H9 (cell line): Measurements from ENCODE around the gene ABCG4. TPM values are rescaled to one million over a fixed set of nuclear protein-coding genes. Genes with fewer than 3 reads are reported as not detected.

Experiments used
- DNase-seq: peaks from one replicate; pipeline ENCODE4 v3.0.0-alpha.2; 2017
- H2AFZ ChIP-seq: one replicate; pipeline ENCODE4 v1.6.1; 2013; ENCODE audit warnings: mild to moderate bottlenecking, low read length, control low read depth, moderate library complexity
- H2AK5ac ChIP-seq: 2 replicates; pipeline ENCODE4 v1.6.1; 2013; ENCODE audit warnings: low read length, control low read depth, mixed read lengths; ENCODE audit not compliant: insufficient read length
- H2BK120ac ChIP-seq: one replicate; pipeline ENCODE4 v1.6.1; 2013; ENCODE audit warnings: low read depth, mild to moderate bottlenecking, low read length, control low read depth, inconsistent platforms; ENCODE audit not compliant: poor library complexity, severe bottlenecking
- H2BK12ac ChIP-seq: 2 replicates; pipeline ENCODE4 v1.6.1; 2013; ENCODE audit warnings: low read length, control low read depth, mixed read lengths, low read depth; ENCODE audit not compliant: insufficient read length
- H2BK15ac ChIP-seq: 2 replicates; pipeline ENCODE4 v1.6.1; 2013; ENCODE audit warnings: low read depth, low read length, control low read depth
- H2BK20ac ChIP-seq: one replicate; pipeline ENCODE4 v1.6.1; 2013; ENCODE audit warnings: low read depth, mild to moderate bottlenecking, low read length, control low read depth, inconsistent platforms; ENCODE audit not compliant: poor library complexity, severe bottlenecking
- H2BK5ac ChIP-seq: 2 replicates; pipeline ENCODE4 v1.6.1; 2013; ENCODE audit warnings: low read length, control low read depth, mixed read lengths; ENCODE audit not compliant: insufficient read length
- H3K14ac ChIP-seq: 2 replicates; pipeline ENCODE4 v1.6.1; 2013; ENCODE audit warnings: low read length, control low read depth; ENCODE audit not compliant: insufficient read depth
- H3K18ac ChIP-seq: 2 replicates; pipeline ENCODE4 v1.6.1; 2013; ENCODE audit warnings: low read depth, mild to moderate bottlenecking, mixed read lengths, low read length, control low read depth; ENCODE audit not compliant: insufficient read length
- H3K23ac ChIP-seq: 2 replicates; pipeline ENCODE4 v1.6.1; 2013; ENCODE audit warnings: low read length, control low read depth, mixed read lengths, low read depth; ENCODE audit not compliant: insufficient read length
- H3K23me2 ChIP-seq: 2 replicates; pipeline ENCODE4 v1.6.1; 2013; ENCODE audit warnings: low read depth, mild to moderate bottlenecking, mixed read lengths, low read length, control low read depth; ENCODE audit not compliant: insufficient read length, poor library complexity, severe bottlenecking
- H3K27ac ChIP-seq: 2 replicates; pipeline ENCODE4 v1.5.1; 2013; ENCODE audit warnings: low read length, control low read depth, mixed read lengths, low read depth; ENCODE audit not compliant: insufficient read length
- H3K27me3 ChIP-seq: 2 replicates; pipeline ENCODE4 v1.6.1; 2013; ENCODE audit warnings: low read length, control low read depth, inconsistent platforms; ENCODE audit not compliant: insufficient read depth
- H3K4ac ChIP-seq: 2 replicates; pipeline ENCODE4 v1.6.1; 2013; ENCODE audit warnings: low read depth, mild to moderate bottlenecking, control low read depth, inconsistent platforms, low read length, moderate library complexity
- H3K4me1 ChIP-seq: 2 replicates; pipeline ENCODE4 v1.6.1; 2013; ENCODE audit warnings: low read length, control low read depth, inconsistent platforms; ENCODE audit not compliant: insufficient read depth
- H3K4me2 ChIP-seq: 2 replicates; pipeline ENCODE4 v1.6.1; 2013; ENCODE audit warnings: low read length, control low read depth, mixed read lengths; ENCODE audit not compliant: insufficient read length, insufficient read depth
- H3K56ac ChIP-seq: 2 replicates; pipeline ENCODE4 v1.6.1; 2013; ENCODE audit warnings: low read depth, mild to moderate bottlenecking, mixed read lengths, low read length, control low read depth; ENCODE audit not compliant: insufficient read length
- H3K79me1 ChIP-seq: 2 replicates; pipeline ENCODE4 v1.6.1; 2013; ENCODE audit warnings: low read depth, mild to moderate bottlenecking, moderate library complexity, low read length, control low read depth, inconsistent platforms; ENCODE audit not compliant: insufficient read depth, poor library complexity, severe bottlenecking
- H3K79me2 ChIP-seq: 2 replicates; pipeline ENCODE4 v1.6.1; 2013; ENCODE audit warnings: low read length, control low read depth, inconsistent platforms; ENCODE audit not compliant: insufficient read depth
- H3K9ac ChIP-seq: 2 replicates; pipeline ENCODE4 v1.6.1; 2013; ENCODE audit warnings: low read length, control low read depth, mixed read lengths; ENCODE audit not compliant: insufficient read length; ENCODE audit errors: extremely low read depth
- H3K9me3 ChIP-seq: one replicate; pipeline ENCODE4 v1.6.1; 2013; ENCODE audit warnings: low read depth, low read length, inconsistent platforms; ENCODE audit not compliant: control insufficient read depth
- H3T11ph ChIP-seq: one replicate; pipeline ENCODE4 v1.6.1; 2013; ENCODE audit warnings: mild to moderate bottlenecking, low read length, control low read depth, inconsistent platforms
- H4K20me1 ChIP-seq: one replicate; pipeline ENCODE4 v1.6.1; 2013; ENCODE audit not compliant: control insufficient read depth, insufficient read length, insufficient read depth
- H4K5ac ChIP-seq: 2 replicates; pipeline ENCODE4 v1.6.1; 2013; ENCODE audit warnings: low read depth, mild to moderate bottlenecking, mixed read lengths, low read length, control low read depth; ENCODE audit not compliant: insufficient read length
- H4K8ac ChIP-seq: replicated peaks from 2 replicates; pipeline ENCODE4 v1.6.1; 2013; ENCODE audit warnings: low read length, control low read depth, mixed read lengths, low read depth; ENCODE audit not compliant: insufficient read length
- H4K91ac ChIP-seq: 2 replicates; pipeline ENCODE4 v1.6.1; 2013; ENCODE audit warnings: low read depth, mild to moderate bottlenecking, moderate library complexity, mixed read lengths, low read length, control low read depth; ENCODE audit not compliant: insufficient read length
- H3K27ac Mint-ChIP-seq, 3 experiments: 2 replicates in 2 of 3; 3 replicates in 1 of 3; pipeline ENCODE4 v1.8.0; 2020 to 2021; ENCODE audit warnings: mixed read lengths in 3 of 3, mild to moderate bottlenecking in 1 of 3, moderate library complexity in 1 of 3
- H3K27me3 Mint-ChIP-seq: 2 replicates; pipeline ENCODE4 v1.8.0; 2021; ENCODE audit warnings: low read depth, mild to moderate bottlenecking, moderate library complexity, mixed read lengths
- H3K36me3 Mint-ChIP-seq, 3 experiments: 2 replicates in 2 of 3; 3 replicates in 1 of 3; pipeline ENCODE4 v1.8.0; 2020 to 2021; ENCODE audit warnings: low read depth in 3 of 3, mixed read lengths in 3 of 3; ENCODE audit not compliant: insufficient read depth in 1 of 3
- H3K4me1 Mint-ChIP-seq, 2 experiments: 2 replicates each; pipeline ENCODE4 v1.8.0; 2020; ENCODE audit warnings: mixed read lengths in 2 of 2
- H3K4me3 Mint-ChIP-seq, 2 experiments: 2 replicates in 1 of 2; 3 replicates in 1 of 2; pipeline ENCODE4 v1.8.0; 2020 to 2021; ENCODE audit warnings: mild to moderate bottlenecking in 2 of 2, mixed read lengths in 2 of 2, moderate library complexity in 1 of 2
- H3K9me3 Mint-ChIP-seq, 2 experiments: 2 replicates in 1 of 2; 3 replicates in 1 of 2; pipeline ENCODE4 v1.8.0; 2020; ENCODE audit warnings: mild to moderate bottlenecking in 2 of 2, mixed read lengths in 2 of 2, moderate library complexity in 1 of 2
- CTCF ChIP-seq: fragments of 200-600 bp; sonication (generic); conservative IDR thresholded peaks from 3 replicates; pipeline ENCODE4 v1.8.0; 2021; ENCODE audit warnings: antibody characterized with exemption, mild to moderate bottlenecking
- WGBS: extraction: QIAGEN DNeasy Blood & Tissue Kit; methylation state at CpG from one replicate; pipeline ENCODE4 v1.1.7; 2013; ENCODE audit warnings: missing lambda C conversion rate, low lambda C conversion rate, mixed read lengths; ENCODE audit not compliant: insufficient read length; ENCODE audit errors: extremely low coverage; 5-methylcytosine and 5-hydroxymethylcytosine counted together
- total RNA-seq: library from RNA; stranded (reverse); gene quantifications from 2 replicates; pipeline ENCODE4 v1.2.1, GENCODE V29; 2021

The ABCG4 gene
- total RNA-seq, 1 experiment from 2014 or later, result 1.2 TPM

DNA sequence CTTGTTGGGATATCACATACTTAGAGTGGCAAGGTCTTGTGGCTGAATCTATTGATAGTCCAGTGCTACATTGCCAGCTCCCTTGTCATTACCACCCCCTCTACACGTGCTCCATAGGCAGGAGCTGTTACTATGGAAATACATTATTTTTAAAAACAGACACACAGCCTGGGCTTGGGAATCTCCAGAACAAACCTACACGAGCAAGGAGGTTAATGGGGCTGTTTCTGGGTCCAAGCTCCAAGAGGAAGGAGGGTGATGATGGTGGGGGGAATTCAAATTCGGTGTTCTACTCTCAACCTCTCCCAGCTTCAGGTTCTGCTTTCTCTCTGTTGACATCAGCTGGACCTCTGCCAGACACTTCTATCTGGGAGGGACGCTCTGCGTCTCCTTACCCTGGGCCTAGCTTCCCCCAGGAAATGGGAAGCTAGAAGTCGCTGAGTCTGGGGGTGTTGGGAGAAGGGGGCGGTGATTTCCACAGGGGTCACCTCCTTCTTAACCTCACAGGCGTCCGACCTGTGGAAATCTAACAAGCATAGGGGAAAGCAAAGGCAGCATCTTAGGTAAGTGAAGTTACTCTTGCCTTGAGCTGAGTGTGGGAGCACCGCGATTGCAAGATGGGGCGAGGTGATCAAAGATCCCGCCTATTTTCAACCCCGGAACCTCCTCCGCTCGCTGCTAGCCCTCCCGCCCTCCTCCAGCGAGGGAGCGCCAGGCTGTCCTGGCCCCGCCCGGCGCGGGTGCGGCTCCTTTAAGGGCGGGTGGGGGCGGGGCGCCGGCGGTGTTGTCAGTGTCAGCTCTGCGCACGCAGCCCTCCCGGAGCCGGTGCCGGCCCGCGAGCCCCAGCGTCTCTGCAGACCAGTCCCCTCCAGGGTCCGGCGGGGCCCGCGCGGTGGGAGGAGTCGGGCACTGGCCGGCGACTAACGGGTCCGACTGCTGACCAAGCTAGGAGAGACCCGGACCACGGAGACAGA, 42.0 kb upstream of the ABCG4 start, which contains the start of gene C2CD2L:
Gene C2CD2L, plus strand, starts transcription at position 781 of the 974 bp plus-strand sequence. CDS start 398 bp downstream, outside the sequence.
- peak; percentile 90 for DNase-seq
- Mint-ChIP-seq H3K36me3 (no peaks in the 10 kb centered on the region), H3K4me3 (peak within 1 kb of the TSS; percentile 75 to 88), H3K4me1 (peaks cover 26 to 29% of the 10 kb centered on the region in 2 experiments), H3K9me3 (no peaks in the 10 kb centered on the region; a peak in 2 of 5 replicates), H3K27me3 (peaks cover 16% of the 10 kb centered on the region), H3K27ac (peak within 1 kb of the TSS in 2 of 3 experiments; percentile 20 to 75; a peak in 3 of 7 replicates)
- Histone ChIP-seq H3K23ac (no peak within 1 kb of the TSS), H3K23me2 (peaks cover 17% of the 10 kb centered on the region), H2AK5ac (no peak within 1 kb of the TSS), H3K4me2 (peak within 1 kb of the TSS; percentile 47), H3K14ac (no peak within 1 kb of the TSS), H3K4ac (no peak within 1 kb of the TSS), H3K56ac (no peak within 1 kb of the TSS), H4K5ac (no peak within 1 kb of the TSS), H2BK120ac (no peak within 1 kb of the TSS), H2BK5ac (no peak within 1 kb of the TSS), H3K18ac (no peak within 1 kb of the TSS), H3K79me2 (no peaks in the 10 kb centered on the region), H3K27ac (no peak within 1 kb of the TSS), H3K9me3 (no peaks in the 10 kb centered on the region), H3K27me3 (peaks cover 5% of the 10 kb centered on the region; the same call in 1 of the 2 replicates), H2AFZ (no peak within 1 kb of the TSS), H4K20me1 (no peaks in the 10 kb centered on the region), H3K4me1 (peaks cover 8% of the 10 kb centered on the region; the same call in 1 of the 2 replicates), H3T11ph (no peak within 1 kb of the TSS), H3K79me1 (no peaks in the 10 kb centered on the region), H2BK12ac (no peak within 1 kb of the TSS), H4K8ac (no peak within 1 kb of the TSS), H2BK15ac (no peak within 1 kb of the TSS), H4K91ac (no peak within 1 kb of the TSS), H3K9ac (peak within 1 kb of the TSS; percentile 7), H2BK20ac (no peak within 1 kb of the TSS)
- no CpG with 5 or more reads among the region's 49 CpGs for WGBS
- TF ChIP-seq CTCF, result no peak
